A549 (cell line): ENCODE results near the gene NPHP1. TPM values are rescaled to one million over a fixed set of nuclear protein-coding genes. Genes with fewer than 3 reads are reported as not detected.

Experiments
- ATAC-seq, 2 experiments: fragments of 200-7000 bp in 1 of 2; fragments of >200 bp in 1 of 2; cut with Nextera tagmentation in 1 of 2; cut with Tn5 transposase in 1 of 2; 3 replicates each; pipeline versions ENCODE4 v1.8.0 to v1.9.1; 2018 to 2020; ENCODE audit warnings: mild to moderate bottlenecking in 1 of 2, moderate library complexity in 1 of 2
- CTCF ChIA-PET: fragments of 300-600 bp; sonication (Branson Sonifier 250); formaldehyde crosslinking; extraction: SDS; loops from one replicate; lab custom pipeline; 2021; ENCODE audit warnings: antibody characterized with exemption, inconsistent platforms; lab: Yijun Ruan, JAX
- POLR2A ChIA-PET: fragments of 350-600 bp; formaldehyde crosslinking; extraction: SDS; loops from one replicate; lab custom pipeline; 2021; ENCODE audit warnings: antibody characterized with exemption, inconsistent platforms; lab: Yijun Ruan, JAX
- DNase-seq, 2 experiments: peaks; one replicate each; pipeline versions ENCODE4 v3.0.0 to v3.0.0-alpha.2; 2011 to 2016; ENCODE audit warnings: low read depth in 1 of 2, low spot score in 1 of 2
- FAIRE-seq: peaks from 2 replicates; lab custom pipeline; 2011; peaks lifted over from hg19 to GRCh38; lab: Jason Lieb, UNC
- H3K27ac ChIP-seq, 2 experiments: fragments of >200 bp; sonication (Bioruptor Twin); formaldehyde crosslinking; 3 replicates each; pipeline ENCODE4 v1.5.1; 2016 to 2017
- H3K4me1 ChIP-seq: fragments of >200 bp; sonication (Bioruptor Twin); formaldehyde crosslinking; 3 replicates; pipeline ENCODE4 v1.6.1; 2016
- H3K4me2 ChIP-seq: fragments of >200 bp; sonication (Bioruptor Twin); formaldehyde crosslinking; 3 replicates; pipeline ENCODE4 v1.6.1; 2016
- H3K4me3 ChIP-seq: fragments of >200 bp; sonication (Bioruptor Twin); formaldehyde crosslinking; 3 replicates; pipeline ENCODE4 v1.5.1; 2016
- H3K9me3 ChIP-seq: fragments of >200 bp; sonication (Bioruptor Twin); formaldehyde crosslinking; 3 replicates; pipeline ENCODE4 v1.6.1; 2016
- ATOH8 ChIP-seq: fragments of 250-450 bp; sonication (Bioruptor Pico); IDR thresholded peaks from 2 replicates; pipeline ENCODE4 v1.5.0; 2020; ENCODE audit warnings: low read depth, mild to moderate bottlenecking, moderate library complexity
- BHLHE40 ChIP-seq: IDR thresholded peaks from 2 replicates; pipeline ENCODE4 v1.6.1; 2012; ENCODE audit warnings: low read depth, low read length, inconsistent platforms
- CBX2 ChIP-seq: fragments of 200-600 bp; sonication (generic); IDR thresholded peaks from 2 replicates; pipeline ENCODE4 v1.6.1; 2016; ENCODE audit warnings: low read depth, mild to moderate bottlenecking, borderline replicate concordance
- CHD4 ChIP-seq: fragments of 200-600 bp; sonication (generic); IDR thresholded peaks from 2 replicates; pipeline ENCODE4 v1.6.1; 2016; ENCODE audit warnings: antibody characterized with exemption, mild to moderate bottlenecking, borderline replicate concordance
- EHF ChIP-seq: fragments of 250-450 bp; sonication (Bioruptor Pico); IDR thresholded peaks from 2 replicates; pipeline ENCODE4 v1.5.0; 2020; ENCODE audit warnings: mild to moderate bottlenecking
- ELK1 ChIP-seq: fragments of 150-350 bp; IDR thresholded peaks from 2 replicates; pipeline ENCODE4 v1.6.1; 2014; ENCODE audit warnings: low read depth, mild to moderate bottlenecking, low read length
- ESRRA ChIP-seq: fragments of 150-350 bp; IDR thresholded peaks from 2 replicates; pipeline ENCODE4 v1.6.1; 2014; ENCODE audit warnings: mild to moderate bottlenecking, low read length, borderline replicate concordance
- FOSB ChIP-seq: fragments of 250-450 bp; sonication (Bioruptor Pico); IDR thresholded peaks from 2 replicates; pipeline ENCODE4 v1.5.0; 2020; ENCODE audit warnings: mild to moderate bottlenecking, moderate library complexity
- FOSL2 ChIP-seq, 2 experiments: fragments of 450-650 bp in 1 of 2; fragments of >200 bp in 1 of 2; sonication (Bioruptor Twin) in 1 of 2; formaldehyde crosslinking; IDR thresholded peaks; 2 replicates each; pipeline versions ENCODE4 v1.5.0 to v1.6.1; 2016 to 2020; ENCODE audit warnings: mild to moderate bottlenecking in 1 of 2, moderate library complexity in 1 of 2
- GATA3 ChIP-seq: IDR thresholded peaks from 2 replicates; pipeline ENCODE4 v1.6.1; 2012; ENCODE audit warnings: borderline replicate concordance
- HDAC2 ChIP-seq: fragments of 200-600 bp; sonication (generic); IDR thresholded peaks from 2 replicates; pipeline ENCODE4 v1.6.1; 2016
- HES2 ChIP-seq: fragments of >200 bp; sonication (Bioruptor Twin); formaldehyde crosslinking; IDR thresholded peaks from 2 replicates; pipeline ENCODE4 v1.6.1; 2016
- HEYL ChIP-seq: fragments of 250-450 bp; sonication (Bioruptor Pico); IDR thresholded peaks from 2 replicates; pipeline ENCODE4 v1.8.0; 2021; ENCODE audit warnings: mild to moderate bottlenecking, moderate library complexity
- HOXB13 ChIP-seq: fragments of 250-450 bp; sonication (Bioruptor Pico); IDR thresholded peaks from 2 replicates; pipeline ENCODE4 v1.5.0; 2020; ENCODE audit warnings: low read depth, mild to moderate bottlenecking, moderate library complexity
- JUN ChIP-seq, 2 experiments: fragments of >200 bp; sonication (Bioruptor Twin); formaldehyde crosslinking; IDR thresholded peaks; 2 replicates in 1 of 2; 3 replicates in 1 of 2; pipeline ENCODE4 v1.6.1; 2016 to 2017
- JUNB ChIP-seq: fragments of >200 bp; sonication (Bioruptor Twin); formaldehyde crosslinking; IDR thresholded peaks from 2 replicates; pipeline ENCODE4 v1.6.1; 2016
- KDM1A ChIP-seq: fragments of 200-600 bp; sonication (generic); IDR thresholded peaks from 2 replicates; pipeline ENCODE4 v1.6.1; 2016; ENCODE audit warnings: low read depth, mild to moderate bottlenecking
- KDM5A ChIP-seq: fragments of 200-600 bp; sonication (generic); IDR thresholded peaks from 2 replicates; pipeline ENCODE4 v1.6.1; 2016; ENCODE audit warnings: antibody characterized with exemption, mild to moderate bottlenecking
- MAFK ChIP-seq: fragments of 450-650 bp; IDR thresholded peaks from 2 replicates; pipeline ENCODE4 v1.6.1; 2014; ENCODE audit not compliant: partially characterized antibody
- NFE2L2 ChIP-seq: fragments of 150-350 bp; conservative IDR thresholded peaks from 2 replicates; pipeline ENCODE4 v1.6.1; 2014; ENCODE audit warnings: low read length
- POLR2A ChIP-seq: IDR thresholded peaks from 2 replicates; pipeline ENCODE4 v1.6.1; 2012; ENCODE audit warnings: mild to moderate bottlenecking, low read length
- POLR2AphosphoS2 ChIP-seq: conservative IDR thresholded peaks from 2 replicates; pipeline ENCODE4 v1.6.1; 2012; ENCODE audit warnings: low read length, improper control_type of control experiment, inconsistent platforms
- RARB ChIP-seq: fragments of 250-450 bp; sonication (Bioruptor Pico); IDR thresholded peaks from 2 replicates; pipeline ENCODE4 v1.8.0; 2021; ENCODE audit warnings: mild to moderate bottlenecking, moderate library complexity
- RCOR1 ChIP-seq: fragments of 150-350 bp; IDR thresholded peaks from 2 replicates; pipeline ENCODE4 v1.6.1; 2014; ENCODE audit warnings: antibody characterized with exemption, low read length, low read depth
- RFX5 ChIP-seq: fragments of 450-650 bp; IDR thresholded peaks from 2 replicates; pipeline ENCODE4 v1.7.1; 2014; ENCODE audit warnings: antibody characterized with exemption, mild to moderate bottlenecking, moderate library complexity
- RNF2 ChIP-seq: fragments of 200-600 bp; sonication (generic); IDR thresholded peaks from 2 replicates; pipeline ENCODE4 v1.6.1; 2016; ENCODE audit warnings: low read depth, mild to moderate bottlenecking, antibody characterized with exemption, moderate library complexity, borderline replicate concordance
- TFCP2L1 ChIP-seq: fragments of 250-450 bp; sonication (Bioruptor Pico); IDR thresholded peaks from 2 replicates; pipeline ENCODE4 v1.5.0; 2021; ENCODE audit warnings: mild to moderate bottlenecking
- ZC3H11A ChIP-seq: fragments of 450-650 bp; IDR thresholded peaks from 2 replicates; pipeline ENCODE4 v1.6.1; 2014; ENCODE audit warnings: antibody characterized with exemption, mild to moderate bottlenecking
- ZNF302 ChIP-seq: fragments of 250-450 bp; sonication (Bioruptor Pico); IDR thresholded peaks from 2 replicates; pipeline ENCODE4 v1.9.0; 2021; ENCODE audit warnings: inconsistent platforms, mild to moderate bottlenecking, moderate library complexity
- ZSCAN20 ChIP-seq: fragments of 250-450 bp; sonication (Bioruptor Pico); IDR thresholded peaks from 2 replicates; pipeline ENCODE4 v1.8.0; 2022; ENCODE audit warnings: mild to moderate bottlenecking, moderate library complexity
- WGBS: methylation state at CpG from one replicate; pipeline ENCODE4 v1.1.6; 2017; ENCODE audit errors: missing lambda C conversion rate; 5-methylcytosine and 5-hydroxymethylcytosine counted together
- polyA plus RNA-seq, 4 experiments: library from polyadenylated mRNA; depleted of rRNA in 3 of 4; stranded (reverse); fragments of >200 nt; fragmentation: RNase III in 1 of 4; extraction: RNeasy Plus Mini Kit Qiagen cat#74134 plus additional on column Dnase treatment in 1 of 4; gene quantifications; 2 replicates in 3 of 4; 3 replicates in 1 of 4; pipeline ENCODE4 v1.2.3, GENCODE V29; 2011 to 2017

NPHP1 gene
- polyA plus RNA-seq, 2 of the 4 experiments (the other 2 are of a cell fraction): 8.4 to 15.4 TPM

- POLR2A ChIA-PET: no interaction called here
- peaks cover 11% of the 10 kb centered on the region for H3K9me3 ChIP-seq
- H3K4me3 ChIP-seq: no peak overlapping the region
- CTCF ChIA-PET: interaction anchor here (1.3 kb wide), 1 partner anchor 33 kb away, joined by 3 read pairs; the partner anchor contains the start of gene MALL
- H3K4me1 ChIP-seq: peaks cover 22% of the 10 kb centered on the region
- TF ChIP-seq ZNF302 (CRISPR knock-in tag) (no peak), HES2 (no peak), JUN (IDR thresholded peaks at IDR 0.05) (no peak), FOSB (no peak), JUNB (peak; percentile 66), ESRRA (no peak), HDAC2 (no peak), POLR2AphosphoS2 (no peak), GATA3 (peak; percentile 55; the same call in 1 of the 2 replicates), RARB (CRISPR knock-in tag) (no peak), MAFK (peak; percentile 84), FOSL2 (IDR thresholded peaks at IDR 0.05) (peak; percentile 63; the same call in 1 of the 2 replicates), FOSL2 (CRISPR knock-in tag; IDR thresholded peaks at IDR 0.05) (peak; percentile 83)
- TF ChIP-seq, all 56 proteins: peak for 4
- FAIRE-seq: no peak
- peak in 1 of 2 experiments; percentile 27 for DNase-seq
- H3K4me2 ChIP-seq: peak overlapping the region; percentile 50
- WGBS: 59% methylated on average over 6 of the region's 6 CpGs
- ATAC-seq: peak in 1 of 2 experiments; percentile 51; a peak in 3 of 6 replicates
- peak overlapping the region; percentile 39 to 68; a peak in 4 of 6 replicates for H3K27ac ChIP-seq
Measured at GRCh38 chr2:110149330-110150220, 55.2 kb downstream of the NPHP1 start.

GRCh38 chr2:110146945-110147332 lies 57.9 kb downstream of the NPHP1 start:
- ATAC-seq (no peak), FAIRE-seq (no peak)
- no peak for TF ChIP-seq KDM1A
- TF ChIP-seq CHD4: no peak
- TF ChIP-seq ATOH8: no peak
- TF ChIP-seq BHLHE40: no peak
- no peak for TF ChIP-seq RFX5
- TF ChIP-seq KDM5A: no peak
- TF ChIP-seq NFE2L2: no peak
- TF ChIP-seq ZSCAN20: no peak
- no peak for TF ChIP-seq RCOR1
- no peak for TF ChIP-seq POLR2A
- no peak for TF ChIP-seq TFCP2L1 (CRISPR knock-in tag)
- no peak for TF ChIP-seq HEYL (CRISPR knock-in tag)
- no peak for TF ChIP-seq ZNF302 (CRISPR knock-in tag)
- TF ChIP-seq ZC3H11A: no peak
- TF ChIP-seq CBX2: no peak
- TF ChIP-seq ELK1: no peak
- no peak for TF ChIP-seq RNF2
- no peak for TF ChIP-seq POLR2AphosphoS2
- TF ChIP-seq HOXB13 (CRISPR knock-in tag): no peak
- no peak for TF ChIP-seq EHF (CRISPR knock-in tag)
- TF ChIP-seq, all 56 proteins: peak for 0
- no peak overlapping the region for H3K4me2 ChIP-seq
- WGBS: 93% methylated on average over 2 of the region's 2 CpGs
- DNase-seq: no peak
- CTCF ChIA-PET: no interaction called here
- H3K9me3 ChIP-seq: 0 out of 3 replicates have a peak, but pooled peaks cover 4% of the 10 kb centered on the region
- H3K4me1 ChIP-seq: peaks cover 22% of the 10 kb centered on the region
- POLR2A ChIA-PET: no interaction called here
- H3K27ac ChIP-seq: 0 out of 6 replicates have a peak overlapping the region, but pooled peaks of 1 of the 2 experiments have one; percentile 10
- H3K4me3 ChIP-seq: no peak overlapping the region
